Measurements from ENCODE around the gene CFP.
"Not testable (repeated sequence)": the region's sequence is repeated elsewhere in the genome, so short reads cannot be mapped to it uniquely, and the experiment has no call there.

CFP gene

DNA sequence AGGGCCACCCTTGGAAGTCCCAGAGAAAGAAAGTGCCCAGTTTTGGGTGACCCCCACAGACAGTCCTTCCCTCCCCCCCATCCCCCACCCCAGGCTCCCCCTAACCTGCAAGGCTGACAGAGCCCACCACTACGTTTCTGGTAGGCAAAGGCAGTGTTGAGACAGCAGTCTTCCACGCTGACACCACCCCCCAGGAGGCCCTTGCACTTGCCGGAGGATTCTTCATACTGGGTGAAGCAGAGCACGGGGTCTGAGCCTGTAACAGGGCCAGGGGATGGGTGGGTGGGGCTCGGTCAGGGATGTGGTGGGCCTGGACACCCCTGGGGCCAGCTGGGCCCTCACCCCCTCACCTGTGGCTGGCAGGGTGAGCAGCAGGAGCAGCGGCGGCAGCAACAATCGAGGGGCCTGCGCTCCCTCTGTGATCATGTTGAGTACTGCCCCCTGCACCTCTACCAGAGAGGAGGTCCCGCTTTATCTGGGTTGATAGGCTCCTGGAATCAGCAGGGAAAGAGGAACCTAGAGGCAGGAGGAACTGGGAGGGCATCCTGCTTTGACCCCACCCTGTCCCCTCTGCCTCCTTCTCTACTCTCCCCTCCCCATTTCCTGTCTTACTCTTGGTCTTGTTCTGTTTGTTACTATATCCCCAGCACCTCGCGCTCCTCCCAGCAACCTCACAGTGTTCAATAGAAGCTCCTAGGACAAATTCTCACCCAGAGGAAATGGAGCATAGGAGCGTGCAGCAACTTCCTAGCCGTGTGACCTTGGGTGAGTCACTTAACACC is at the start of gene CFP:
TSS of gene CFP (minus strand) at position 512 of the 782 bp plus-strand sequence. CDS start at position 426, 86 bp downstream.
- DNase-seq (ENCODE audit: low read depth) = no peak

DNA sequence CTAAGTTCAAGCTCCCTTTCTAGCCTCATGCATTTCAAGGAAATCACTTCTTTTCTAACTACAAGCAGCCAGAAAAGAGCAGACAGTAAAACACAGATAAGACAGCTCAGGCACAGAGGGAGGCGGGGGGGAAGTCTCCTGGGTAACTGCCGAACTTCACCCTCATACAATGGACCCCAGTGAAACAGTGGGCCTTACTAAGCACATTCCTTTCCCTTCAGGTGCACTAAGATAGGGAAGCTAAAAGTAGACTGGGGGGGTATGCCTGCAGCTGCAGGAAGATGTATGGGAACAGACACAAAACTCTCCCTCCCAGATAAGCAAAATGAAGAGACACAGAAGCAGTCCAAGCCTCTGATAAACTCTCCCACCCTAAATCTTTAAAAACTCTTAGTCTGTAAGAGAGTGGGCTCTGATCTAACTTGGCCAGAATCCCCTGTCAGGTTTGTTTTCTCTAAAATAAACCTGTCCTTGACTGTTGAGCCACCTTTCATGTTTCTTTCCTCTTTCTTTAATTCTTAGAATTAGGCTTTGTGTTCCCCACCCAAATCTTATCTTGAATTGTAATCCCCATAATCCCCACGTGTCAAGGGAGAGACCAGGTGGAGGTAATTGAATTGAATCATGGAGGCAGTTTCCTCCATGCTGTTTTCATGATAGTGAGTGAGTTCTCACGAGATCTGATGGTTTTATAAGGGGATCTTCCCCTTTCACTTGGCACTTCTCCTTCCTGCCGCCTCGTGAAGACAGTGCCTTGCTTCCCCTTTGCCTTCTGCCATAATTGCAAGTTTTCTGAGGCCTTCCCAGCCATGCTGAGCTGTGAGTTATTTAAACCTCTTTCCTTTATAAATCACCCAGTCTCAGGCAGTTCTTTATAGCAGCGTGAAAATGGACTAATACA is 46.5 kb upstream of the CFP start:
- DNase-seq (ENCODE audit: low read depth) = not testable (repeated sequence)

DNA sequence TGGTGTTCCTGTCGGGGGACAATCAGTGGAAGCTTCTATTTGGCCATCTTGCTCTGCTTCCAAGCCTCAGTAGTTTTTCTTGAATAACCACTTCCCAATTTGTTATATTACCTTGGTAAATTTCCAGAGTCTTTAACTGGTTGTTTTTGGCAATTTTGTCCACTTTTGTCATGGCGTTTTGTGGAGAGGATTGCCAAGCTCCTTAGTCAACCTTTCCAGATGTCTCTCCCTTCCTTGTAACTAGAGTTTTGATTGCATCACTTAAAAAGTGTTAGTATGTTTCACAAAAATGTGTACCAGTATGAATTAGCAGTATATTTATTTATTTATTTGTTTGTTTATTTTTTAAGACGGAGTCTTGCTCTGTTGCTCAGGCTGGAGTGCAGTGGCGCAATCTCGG is 45.0 kb upstream of the CFP start:
- no peak for DNase-seq (ENCODE audit: low read depth)

DNA sequence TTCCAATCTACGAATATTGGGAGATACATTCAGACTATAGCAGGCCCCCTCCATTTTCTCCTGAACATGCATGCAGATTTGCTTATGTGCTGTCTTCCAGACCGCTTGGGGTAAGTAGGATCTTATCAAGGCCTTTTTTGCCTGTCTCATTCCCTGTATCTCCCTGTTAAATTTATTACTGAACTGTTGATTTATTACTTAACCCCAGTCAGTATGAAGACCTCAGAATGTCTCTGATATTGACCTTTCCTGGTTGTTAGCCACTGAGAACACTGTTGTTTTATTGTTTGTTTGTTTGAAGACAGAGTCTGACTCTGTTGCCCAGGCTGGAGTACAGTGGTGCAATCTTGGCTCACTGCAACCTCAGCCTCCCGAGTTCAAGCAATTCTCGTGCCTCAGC is 36.1 kb upstream of the CFP start:
- not testable (repeated sequence) for DNase-seq (ENCODE audit: low read depth)

GRCh38 chrX:47664737-47665136 is 35.0 kb upstream of the CFP start:
- no peak for DNase-seq (ENCODE audit: low read depth)

DNA sequence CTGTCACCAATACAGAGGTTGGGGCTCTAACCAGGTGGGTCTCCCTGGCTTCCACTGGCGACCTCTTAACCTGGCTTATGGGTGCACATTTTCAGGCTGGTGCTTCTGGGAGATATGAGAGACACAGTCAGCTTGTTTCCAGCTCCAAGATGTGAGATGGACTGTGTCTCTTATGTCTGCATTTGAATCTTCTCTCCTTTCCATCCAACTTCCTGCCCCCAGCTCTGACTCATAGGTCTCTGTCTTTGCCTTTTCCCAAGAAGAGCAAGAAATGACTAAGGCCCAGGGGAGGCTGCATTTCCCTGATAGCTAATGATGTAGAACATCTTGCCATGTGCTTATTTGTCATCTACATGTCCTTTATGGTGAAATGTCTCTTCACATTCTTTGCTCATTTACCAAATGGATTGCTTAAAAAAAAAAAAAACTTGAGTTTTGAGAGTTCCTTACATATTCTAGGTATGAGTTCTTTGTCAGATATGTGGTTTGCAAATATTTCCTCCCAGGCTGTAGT is 32.5 kb upstream of the CFP start:
- peak; percentile 93 for DNase-seq (ENCODE audit: low read depth)

DNA sequence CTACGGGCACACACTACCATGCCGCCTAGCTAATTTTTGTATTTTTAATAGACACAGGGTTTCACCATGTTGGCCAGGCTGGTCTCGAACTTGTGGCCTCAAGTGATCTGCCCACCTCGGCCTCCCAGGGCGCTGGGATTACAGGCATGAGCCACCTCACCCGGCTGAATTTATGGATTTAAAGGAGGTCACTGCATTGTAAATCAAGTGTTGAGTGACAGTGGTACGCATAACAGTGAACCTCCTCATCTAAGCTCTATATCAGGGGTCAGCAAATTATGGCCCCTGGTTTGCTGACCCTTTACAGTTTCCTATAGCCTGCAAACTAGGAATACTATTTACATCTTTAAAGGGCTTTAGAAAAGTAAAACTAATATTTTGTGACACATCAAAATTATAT is 31.8 kb upstream of the CFP start:
- no peak for DNase-seq (ENCODE audit: low read depth)

DNA sequence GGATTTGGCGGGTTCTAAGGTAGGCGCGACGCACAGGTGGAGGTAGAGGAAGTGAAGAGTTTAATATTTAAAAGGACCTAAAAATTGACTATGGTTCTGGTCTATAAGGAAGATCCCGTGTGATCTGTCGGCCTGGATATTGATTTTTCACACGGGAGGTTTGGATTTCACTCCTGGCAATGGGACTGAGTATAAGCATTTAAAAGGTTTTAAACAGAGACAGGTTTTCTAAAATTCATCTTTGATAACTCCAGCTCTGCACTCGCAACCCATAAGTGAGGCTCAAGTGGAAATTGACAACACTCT is 29.6 kb upstream of the CFP start:
- no peak for DNase-seq (ENCODE audit: low read depth)

DNA sequence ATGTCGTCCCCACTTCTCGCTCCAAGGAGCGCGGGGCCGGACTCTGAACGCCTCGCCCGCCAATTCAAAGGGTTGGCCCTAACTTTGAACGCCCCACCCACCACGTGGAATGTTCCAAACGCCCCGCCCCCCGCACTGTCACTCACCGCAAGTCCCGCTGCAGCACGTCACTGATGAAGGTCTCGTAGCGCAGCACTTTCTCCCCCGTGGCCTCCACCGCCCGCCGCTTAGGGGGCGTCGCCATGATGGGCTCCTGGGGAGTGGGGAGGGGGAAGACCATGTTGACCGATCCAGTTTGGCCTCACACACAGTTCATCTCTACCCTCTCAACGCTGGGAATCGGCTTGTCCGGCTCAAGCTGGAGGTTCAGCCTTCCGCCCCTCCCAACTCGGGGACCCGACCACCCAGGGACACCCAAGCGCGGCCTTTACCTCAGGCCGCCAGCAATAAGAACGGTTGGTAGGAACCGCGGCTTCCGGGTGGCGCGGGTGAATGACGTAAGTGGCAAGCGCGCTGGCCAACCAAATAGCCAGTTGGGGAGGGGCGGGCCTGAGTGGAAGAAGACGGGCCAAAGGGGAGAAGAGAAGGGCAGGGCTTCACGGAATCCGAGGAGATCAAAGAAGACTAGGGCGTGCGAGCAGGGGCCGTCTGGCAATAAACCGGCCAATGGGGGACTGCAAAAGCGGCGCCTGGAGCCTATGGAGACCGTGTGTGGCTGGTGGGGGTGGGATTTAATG is 29.1 kb upstream of the CFP start, which contains the start of gene UXT:
TSS of gene UXT (minus strand) at position 497 of the 737 bp plus-strand sequence. CDS start at position 244, 253 bp downstream.
- DNase-seq (ENCODE audit: low read depth) = peak; percentile 95

GRCh38 chrX:47658301-47658683 is 28.6 kb upstream of the CFP start:
- no peak for DNase-seq (ENCODE audit: low read depth)

GRCh38 chrX:47651043-47651905 is 21.5 kb upstream of the CFP start:
- DNase-seq (ENCODE audit: low read depth) = no peak

GRCh38 chrX:47650164-47651042 is 20.7 kb upstream of the CFP start, which contains the start of gene ELK1:
Gene ELK1, minus strand, starts transcription at chrX:47650563. Its CDS starts 9,122 bp downstream, at chrX:47641441.
- peak; percentile 96 for DNase-seq (ENCODE audit: low read depth)

GRCh38 chrX:47649781-47650163 is 20.0 kb upstream of the CFP start:
- DNase-seq (ENCODE audit: low read depth) = peak; percentile 9

GRCh38 chrX:47649271-47649670 is 19.5 kb upstream of the CFP start:
- peak; percentile 10 for DNase-seq (ENCODE audit: low read depth)

- DNase-seq (ENCODE audit: low read depth) = peak; percentile 32
Measured at GRCh38 chrX:47648376-47648775, 18.6 kb upstream of the CFP start.

GRCh38 chrX:47646636-47647035 is 16.9 kb upstream of the CFP start:
- DNase-seq (ENCODE audit: low read depth) = no peak

DNA sequence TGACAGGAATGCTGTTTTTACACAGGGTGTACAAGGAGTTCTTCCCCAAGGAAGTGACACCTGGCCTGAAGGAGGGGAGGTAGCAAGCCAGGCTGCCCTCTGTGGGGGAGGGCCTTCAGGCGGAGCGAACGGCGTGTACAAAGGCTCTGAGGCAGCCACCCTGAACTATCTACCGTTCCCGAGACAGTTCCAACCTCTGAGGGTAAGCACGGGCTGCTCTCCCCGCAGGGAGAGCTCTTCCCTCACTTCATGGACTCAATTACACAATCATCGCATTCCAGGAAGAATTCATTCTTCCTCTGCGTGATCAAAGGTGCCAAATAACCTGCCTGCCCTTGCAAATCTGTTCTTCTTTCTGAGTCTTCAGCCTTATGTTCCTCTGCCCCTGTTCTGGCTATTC is 15.8 kb upstream of the CFP start:
- no peak for DNase-seq (ENCODE audit: low read depth)

GRCh38 chrX:47644557-47645091 is 14.9 kb upstream of the CFP start:
- DNase-seq (ENCODE audit: low read depth) = peak; percentile 64

- peak; percentile 32 for DNase-seq (ENCODE audit: low read depth)
Measured at GRCh38 chrX:47643926-47644325, 14.2 kb upstream of the CFP start.

DNA sequence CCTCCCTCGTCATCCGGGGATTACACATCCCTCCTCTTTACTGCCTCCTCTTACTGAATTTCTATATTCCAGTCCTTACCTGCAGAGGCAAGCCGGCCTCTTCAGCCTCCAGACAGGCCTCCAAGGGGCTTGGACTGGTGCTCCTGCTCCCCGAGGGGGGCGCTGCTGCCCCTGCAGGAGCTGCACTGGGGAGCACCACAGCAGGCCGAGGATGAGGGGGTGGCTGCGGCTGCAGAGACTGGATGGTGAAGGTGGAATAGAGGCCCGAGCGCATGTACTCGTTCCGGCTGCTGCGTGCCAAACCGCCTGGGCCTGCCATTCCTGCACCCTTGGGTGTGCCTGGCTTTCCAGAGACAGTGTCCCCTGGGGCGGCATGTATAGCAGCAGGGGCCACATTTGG is 9.1 kb upstream of the CFP start:
- no peak for DNase-seq (ENCODE audit: low read depth)
